Measurements from ENCODE around the gene WDFY4.

- TF ChIP-seq CTCF (IDR thresholded peaks at IDR 0.05) (no peak), POLR2A (IDR thresholded peaks at IDR 0.05) (no peak)
These were observed 80.4 kb downstream of the WDFY4 start for GRCh38 chr10:48765039-48765438.
